A549 (cell line): ENCODE measurements around the gene MS4A5.
"Not testable (repeated sequence)": the region's sequence is repeated elsewhere in the genome, so short reads cannot be mapped to it uniquely, and the experiment has no call there.

Experiments used
- CTCF ChIP-seq: fragments of >200 bp; sonication (Bioruptor Twin); formaldehyde crosslinking; IDR thresholded peaks from 3 replicates; pipeline ENCODE4 v1.5.1; 2016
- POLR2A ChIP-seq: IDR thresholded peaks from 2 replicates; pipeline ENCODE4 v1.6.1; 2012; ENCODE audit warnings: mild to moderate bottlenecking, low read length

DNA sequence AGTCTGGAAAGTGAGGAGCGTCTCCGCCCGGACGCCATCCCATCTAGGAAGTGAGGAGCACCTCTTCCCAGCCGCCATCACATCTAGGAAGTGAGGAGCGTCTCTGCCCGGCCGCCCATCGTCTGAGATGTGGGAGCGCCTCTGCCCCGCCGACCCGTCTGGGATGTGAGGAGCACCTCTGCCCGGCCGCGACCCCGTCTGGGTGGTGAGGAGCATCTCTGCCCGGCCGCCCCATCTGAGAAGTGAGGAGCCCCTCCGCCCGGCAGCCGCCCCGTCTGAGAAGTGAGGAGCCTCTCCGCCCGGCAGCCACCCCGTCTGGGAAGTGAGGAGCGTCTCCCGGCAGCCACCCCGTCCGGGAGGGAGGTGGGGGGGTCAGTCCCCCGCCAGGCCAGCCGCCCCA lies 21.8 kb downstream of the MS4A5 start:
- not testable (repeated sequence) for TF ChIP-seq POLR2A, CTCF
